ENCODE results near the gene OSBPL3.

Gene OSBPL3

DNA sequence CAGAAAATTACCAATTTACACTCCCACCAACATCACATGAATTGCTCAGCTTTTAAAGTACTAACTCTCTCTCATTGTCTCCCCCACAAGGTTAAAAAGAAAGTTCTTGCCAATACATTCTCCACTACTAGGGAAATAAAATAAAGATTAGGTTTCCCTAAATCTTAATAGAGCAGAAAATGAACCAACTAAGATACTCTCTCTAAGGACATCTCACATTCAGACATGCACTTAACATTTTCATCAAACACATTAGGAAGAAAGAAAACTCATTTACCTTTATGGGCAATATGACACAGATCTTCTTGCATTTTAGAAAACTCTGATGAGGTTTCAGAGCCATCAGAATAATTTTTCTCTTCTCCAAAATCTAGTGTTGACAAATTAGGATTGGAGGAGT is 118.6 kb downstream of the OSBPL3 start:
- no peak for DNase-seq (ENCODE audit: low read depth in 2 of 2)

DNA sequence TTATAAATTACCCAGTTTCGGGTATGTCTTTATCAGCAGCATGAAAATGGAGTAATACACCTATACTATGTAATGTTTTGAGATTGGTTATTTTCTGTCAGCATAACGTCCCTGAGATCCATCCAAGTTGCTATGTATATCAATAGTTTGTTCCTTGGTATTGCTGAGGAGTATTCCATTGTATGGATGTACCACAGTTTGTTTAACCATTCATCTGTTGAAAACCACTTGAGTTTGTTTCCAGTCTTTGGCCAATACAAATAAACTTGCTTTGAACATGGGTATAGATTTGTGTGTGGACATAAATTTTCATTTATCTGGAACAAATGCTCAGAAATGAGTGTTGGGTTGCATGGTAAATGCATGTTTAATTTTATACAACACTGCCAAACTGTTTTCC is 119.4 kb downstream of the OSBPL3 start:
- DNase-seq (ENCODE audit: low read depth in 2 of 2) = no peak

- DNase-seq (ENCODE audit: low read depth in 2 of 2) = no peak
Observed at GRCh38 chr7:24858108-24858977, 121.6 kb downstream of the OSBPL3 start.

DNA sequence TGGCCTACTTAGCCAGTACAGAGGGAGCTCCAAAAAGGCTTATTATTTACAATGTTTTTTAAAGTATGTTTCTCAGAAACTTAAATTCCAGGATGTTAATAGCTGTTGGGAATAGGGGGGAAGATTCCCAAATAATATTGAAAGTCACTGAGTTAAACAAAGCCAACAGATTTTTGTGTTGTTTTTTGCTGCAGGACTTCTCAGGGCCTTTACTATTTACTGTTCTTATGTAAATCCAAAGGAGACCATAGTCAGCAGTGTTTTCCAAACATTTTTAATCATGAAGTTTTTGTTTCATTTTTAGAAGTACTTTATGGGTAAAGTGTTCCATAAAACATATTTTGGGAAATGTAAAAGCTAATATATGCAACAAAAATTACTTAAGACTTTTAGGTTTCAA is 122.4 kb downstream of the OSBPL3 start:
- DNase-seq (ENCODE audit: low read depth in 2 of 2) = no peak

DNA sequence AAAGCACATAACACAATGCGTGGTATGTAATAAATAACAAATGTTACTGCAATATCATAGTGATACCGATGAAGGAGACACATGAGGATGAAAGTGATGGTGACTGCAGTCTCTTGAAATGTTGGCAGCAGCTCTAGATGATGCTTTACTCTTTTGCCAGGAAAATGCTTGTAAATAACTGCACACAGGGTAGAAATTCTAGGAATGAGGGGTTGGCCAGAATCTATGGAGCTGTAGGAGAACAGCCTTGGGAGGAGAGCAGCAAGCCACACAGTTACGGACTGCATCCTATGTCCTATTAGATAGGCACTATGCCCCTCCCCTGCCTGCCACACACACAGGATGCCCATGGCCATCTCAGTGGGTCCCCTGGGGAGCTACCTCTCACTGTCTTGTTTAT is 125.1 kb downstream of the OSBPL3 start:
- peak in 1 of 2 experiments; percentile 39 for DNase-seq (ENCODE audit: low read depth in 2 of 2)

- DNase-seq (ENCODE audit: low read depth in 2 of 2) = no peak
Observed at GRCh38 chr7:24851786-24852185, 128.2 kb downstream of the OSBPL3 start.

GRCh38 chr7:24848878-24849277 is 131.1 kb downstream of the OSBPL3 start:
- DNase-seq (ENCODE audit: low read depth in 2 of 2) = no peak

- DNase-seq (ENCODE audit: low read depth in 2 of 2) = no peak
Observed at GRCh38 chr7:24847754-24848153, 132.2 kb downstream of the OSBPL3 start.

GRCh38 chr7:24843821-24844434 is 136.1 kb downstream of the OSBPL3 start:
- DNase-seq (ENCODE audit: low read depth in 2 of 2) = no peak

- DNase-seq (ENCODE audit: low read depth in 2 of 2) = no peak
Observed at GRCh38 chr7:24842449-24843241, 137.3 kb downstream of the OSBPL3 start.

- DNase-seq (ENCODE audit: low read depth in 2 of 2) = no peak
Observed at GRCh38 chr7:24842029-24842428, 137.9 kb downstream of the OSBPL3 start.

- no peak for DNase-seq (ENCODE audit: low read depth in 2 of 2)
Observed at GRCh38 chr7:24840563-24840962, 139.4 kb downstream of the OSBPL3 start.

- DNase-seq (ENCODE audit: low read depth in 2 of 2) = no peak
Observed at GRCh38 chr7:24836084-24836483, 143.9 kb downstream of the OSBPL3 start.

DNA sequence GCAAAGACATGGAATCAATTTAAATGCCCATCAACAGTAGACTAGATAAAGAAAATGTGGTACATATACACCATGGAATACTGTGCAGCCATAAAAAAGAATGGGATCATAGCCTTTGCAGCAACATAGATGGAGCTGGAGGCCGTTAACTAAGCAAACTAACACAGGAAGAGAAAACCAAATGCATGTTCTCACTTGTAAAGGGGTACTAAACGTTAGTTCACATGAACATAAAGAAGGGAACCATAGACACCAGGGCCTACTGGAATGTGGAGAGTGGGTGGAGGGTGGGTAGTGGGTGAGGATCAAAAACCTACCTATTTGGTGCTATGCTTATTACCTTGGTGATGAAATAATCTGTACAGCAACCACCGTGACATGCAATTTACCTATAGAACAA is 144.3 kb downstream of the OSBPL3 start:
- no peak for DNase-seq (ENCODE audit: low read depth in 2 of 2)

DNA sequence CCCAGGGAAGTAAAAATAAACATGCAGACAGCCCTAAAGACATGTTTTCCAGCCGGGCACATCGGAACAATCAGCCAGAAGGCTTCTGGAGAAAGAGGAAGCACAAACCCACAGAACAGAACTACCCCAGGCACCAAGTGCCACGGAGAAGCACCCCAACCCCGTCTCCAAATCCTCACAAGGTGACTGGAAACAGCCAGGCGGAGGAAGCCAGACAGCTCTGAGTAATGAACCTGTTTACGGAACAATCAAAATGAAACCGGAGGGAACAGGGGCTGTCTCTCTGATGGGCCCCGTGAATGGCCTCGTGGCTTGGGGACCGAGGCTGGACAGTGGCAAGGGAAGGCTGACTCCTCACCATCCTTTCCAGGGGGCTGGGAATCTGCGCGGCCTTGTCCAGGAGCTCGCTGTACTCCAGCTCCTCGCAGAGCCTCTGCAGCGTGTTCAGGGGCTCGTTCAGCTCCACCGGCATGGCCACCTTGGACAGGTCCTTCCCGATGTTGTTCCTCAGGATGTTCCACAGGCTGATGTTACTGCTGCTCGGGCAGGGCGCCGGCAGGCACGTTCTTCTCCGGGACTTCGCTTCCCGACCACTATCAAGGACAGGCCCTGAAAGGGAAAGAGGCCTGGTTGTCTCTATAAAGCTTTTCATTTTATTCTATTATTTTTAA is 145.7 kb downstream of the OSBPL3 start:
- DNase-seq (ENCODE audit: low read depth in 2 of 2) = no peak

DNA sequence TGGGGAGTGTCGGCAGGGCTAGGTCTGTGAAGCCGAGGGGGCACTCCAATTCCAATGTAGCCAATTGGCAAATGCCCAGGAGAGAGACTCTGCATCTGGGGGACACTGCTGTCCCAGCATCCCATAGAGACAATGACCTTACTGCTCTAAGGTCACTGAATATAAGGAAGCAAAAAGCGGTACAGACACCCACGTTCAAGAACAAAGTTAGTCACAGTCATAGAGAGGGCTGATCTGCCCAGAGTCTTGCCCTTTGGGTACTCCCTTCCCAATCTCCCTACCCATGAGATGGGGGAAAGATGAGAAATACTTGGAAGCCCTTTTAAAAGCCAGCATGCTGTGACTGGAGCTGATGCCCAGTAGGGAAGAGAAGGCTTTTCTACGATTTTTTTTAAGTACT is 146.4 kb downstream of the OSBPL3 start:
- no peak for DNase-seq (ENCODE audit: low read depth in 2 of 2)

GRCh38 chr7:24831240-24831639 is 148.7 kb downstream of the OSBPL3 start:
- peak; percentile 61 to 63 for DNase-seq (ENCODE audit: low read depth in 2 of 2)

DNA sequence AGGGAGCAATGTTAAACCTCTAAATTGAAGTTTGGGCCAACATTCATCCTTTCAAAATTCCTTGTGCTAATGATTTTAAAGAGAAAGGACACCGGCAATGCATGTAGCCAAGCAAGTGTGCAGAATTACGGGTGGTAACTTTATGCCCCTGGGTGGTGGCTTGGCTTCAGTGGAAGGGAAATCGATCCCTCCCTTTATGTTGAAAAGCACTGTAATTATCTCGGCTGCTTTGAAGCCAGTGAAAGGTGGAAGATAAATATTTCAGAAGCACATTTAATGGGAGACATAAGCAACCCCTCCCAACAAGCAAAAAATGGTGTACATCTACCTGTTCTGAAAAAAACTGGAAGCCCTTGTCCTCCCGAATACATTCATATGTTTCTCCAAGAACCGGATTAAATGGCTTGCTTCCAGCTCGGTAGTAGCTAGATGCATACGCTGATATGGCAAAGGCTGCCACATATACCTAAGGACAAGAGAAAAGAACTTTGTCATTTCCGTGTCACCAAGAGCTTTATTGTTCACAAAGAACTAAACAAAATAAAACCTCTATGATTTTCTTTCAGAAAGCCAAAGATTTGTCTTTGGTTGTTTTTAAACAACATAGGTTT is 149.4 kb downstream of the OSBPL3 start:
- DNase-seq (ENCODE audit: low read depth in 2 of 2) = no peak

- DNase-seq (ENCODE audit: low read depth in 2 of 2) = no peak
Observed at GRCh38 chr7:24829787-24830186, 150.2 kb downstream of the OSBPL3 start.

GRCh38 chr7:24828891-24829661 is 150.9 kb downstream of the OSBPL3 start:
- no peak for DNase-seq (ENCODE audit: low read depth in 2 of 2)

DNA sequence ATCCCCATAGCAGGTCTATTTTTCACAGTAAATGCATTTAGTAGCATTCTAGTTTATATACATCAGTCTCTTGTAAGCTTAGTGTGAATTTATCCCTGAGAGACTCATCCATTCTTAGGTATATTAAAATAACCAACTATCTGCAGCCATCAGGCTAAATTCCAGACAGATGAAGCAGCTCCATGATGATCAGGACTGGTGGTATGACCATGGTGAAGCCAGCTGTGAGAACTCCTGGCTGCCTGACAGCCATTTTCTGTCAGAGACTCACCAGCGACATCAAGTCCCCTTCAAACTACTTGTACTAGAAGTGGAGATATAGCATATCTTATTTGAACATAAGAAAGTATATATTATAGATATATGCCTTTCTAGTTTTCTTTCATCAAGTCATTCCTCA is 152.4 kb downstream of the OSBPL3 start:
- DNase-seq (ENCODE audit: low read depth in 2 of 2) = no peak
